HG02852 (cell line): Measurements from ENCODE around the gene AGBL4.

Experiments used
- ATAC-seq: cut with Tn5 transposase; IDR thresholded peaks from one replicate; pipeline ENCODE4 v1.9.1; 2021; ENCODE audit warnings: mild to moderate bottlenecking, moderate library complexity; ENCODE audit not compliant: unreplicated experiment

The AGBL4 gene

GRCh38 chr1:49723662-49724061 is 300.1 kb downstream of the AGBL4 start:
- ATAC-seq: no peak

- no peak for ATAC-seq
Observed at GRCh38 chr1:49694251-49694827, 329.4 kb downstream of the AGBL4 start.

- ATAC-seq: no peak
Observed at GRCh38 chr1:49686107-49686506, 337.6 kb downstream of the AGBL4 start.

DNA sequence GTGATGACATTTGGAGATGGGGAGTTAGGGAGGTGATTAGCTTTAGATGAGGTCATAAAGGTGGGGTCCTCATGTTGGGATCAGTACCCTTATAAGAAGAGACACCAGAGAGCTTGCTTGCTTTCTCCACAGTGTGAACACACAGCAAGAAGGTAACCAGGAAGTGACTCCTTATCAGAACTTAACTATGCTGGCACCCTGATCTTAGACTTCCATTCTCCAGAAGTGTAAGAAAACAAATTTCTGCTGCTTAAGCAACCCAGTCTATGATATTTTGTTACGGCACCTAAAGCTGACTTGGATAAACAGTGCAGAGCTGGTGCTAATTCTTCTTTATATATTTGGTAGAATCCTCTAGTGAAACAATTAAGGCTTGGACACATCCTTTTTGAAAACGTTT is 346.0 kb downstream of the AGBL4 start:
- no peak for ATAC-seq

DNA sequence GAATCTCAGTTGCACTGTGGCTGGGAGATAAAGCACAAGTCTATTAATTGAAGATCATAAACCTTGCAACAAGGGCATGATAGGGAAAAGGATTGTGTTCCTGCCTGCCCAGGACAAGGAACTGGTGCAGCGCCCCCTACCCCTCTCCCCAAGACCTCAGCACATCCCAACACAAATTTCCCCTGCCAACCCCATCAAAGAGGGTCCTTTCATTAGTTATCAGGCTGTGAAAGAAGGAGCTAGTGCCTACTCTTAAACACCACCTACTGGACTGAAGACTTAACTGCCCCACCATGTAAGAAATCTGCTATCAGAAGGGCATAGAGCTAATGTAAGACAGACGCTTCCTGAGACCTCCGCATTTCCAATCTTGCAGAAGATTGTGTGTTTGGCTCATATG is 372.6 kb downstream of the AGBL4 start:
- no peak for ATAC-seq

GRCh38 chr1:49630156-49630555 is 393.6 kb downstream of the AGBL4 start:
- ATAC-seq: no peak

- no peak for ATAC-seq
Observed at GRCh38 chr1:49627781-49628180, 396.0 kb downstream of the AGBL4 start.

DNA sequence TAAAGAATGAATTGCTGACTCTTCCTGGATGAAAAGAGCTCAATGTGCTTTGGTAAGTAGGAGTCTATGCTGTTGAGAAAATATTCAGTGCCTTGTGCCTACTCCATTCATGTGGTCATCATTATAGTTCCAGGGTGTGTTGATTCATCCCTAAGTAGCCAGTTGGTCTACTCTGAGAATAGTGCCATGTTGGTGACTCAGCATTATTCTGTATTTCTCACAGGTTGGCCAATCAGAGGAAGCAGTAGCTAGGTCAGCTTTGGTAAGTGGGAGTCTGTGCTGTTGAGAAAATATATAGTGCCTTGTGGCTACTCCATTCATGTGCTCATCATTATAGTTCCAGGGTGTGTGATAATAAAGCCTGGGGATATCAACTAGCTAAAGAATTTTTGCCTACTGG is 397.3 kb downstream of the AGBL4 start:
- no peak for ATAC-seq

- ATAC-seq: no peak
Observed at GRCh38 chr1:49622877-49623276, 400.9 kb downstream of the AGBL4 start.

DNA sequence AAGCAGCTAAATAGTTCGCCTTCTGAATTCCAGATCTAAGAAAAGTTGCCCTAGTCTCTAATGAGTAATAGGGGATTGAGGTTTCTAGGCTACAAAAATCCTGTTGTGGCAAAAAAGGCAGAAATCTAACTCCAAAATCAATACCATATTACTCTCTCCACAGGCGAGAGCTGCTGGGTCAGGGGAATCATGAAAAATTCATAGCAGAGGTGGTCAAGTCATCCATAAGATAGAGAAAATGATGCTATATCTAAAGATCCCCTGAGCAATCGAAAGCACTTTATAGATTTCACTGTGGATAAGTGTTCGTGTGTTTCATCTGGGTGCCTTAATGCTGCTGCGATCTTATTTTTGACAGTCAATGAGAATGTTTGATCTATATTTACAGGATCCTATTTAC is 417.7 kb downstream of the AGBL4 start:
- ATAC-seq: no peak

DNA sequence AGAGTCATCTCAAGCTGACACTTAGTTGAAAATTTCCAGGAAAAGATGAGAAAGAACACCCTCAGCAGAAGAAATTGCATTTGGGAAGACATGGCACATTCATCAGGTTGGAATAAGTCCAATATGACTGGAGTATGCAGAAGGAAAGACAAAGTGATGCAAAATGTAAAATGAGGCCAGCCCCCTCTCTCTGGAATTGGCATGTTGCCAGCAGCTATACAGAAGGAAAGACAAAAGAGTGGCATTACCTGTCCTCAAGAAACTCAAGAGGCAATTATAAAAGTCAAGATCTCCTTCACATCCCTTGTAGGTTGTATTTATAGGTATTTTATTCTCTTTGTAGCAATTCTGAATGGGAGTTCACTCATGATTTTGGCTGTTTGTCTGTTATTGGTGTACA is 426.3 kb downstream of the AGBL4 start:
- no peak for ATAC-seq

DNA sequence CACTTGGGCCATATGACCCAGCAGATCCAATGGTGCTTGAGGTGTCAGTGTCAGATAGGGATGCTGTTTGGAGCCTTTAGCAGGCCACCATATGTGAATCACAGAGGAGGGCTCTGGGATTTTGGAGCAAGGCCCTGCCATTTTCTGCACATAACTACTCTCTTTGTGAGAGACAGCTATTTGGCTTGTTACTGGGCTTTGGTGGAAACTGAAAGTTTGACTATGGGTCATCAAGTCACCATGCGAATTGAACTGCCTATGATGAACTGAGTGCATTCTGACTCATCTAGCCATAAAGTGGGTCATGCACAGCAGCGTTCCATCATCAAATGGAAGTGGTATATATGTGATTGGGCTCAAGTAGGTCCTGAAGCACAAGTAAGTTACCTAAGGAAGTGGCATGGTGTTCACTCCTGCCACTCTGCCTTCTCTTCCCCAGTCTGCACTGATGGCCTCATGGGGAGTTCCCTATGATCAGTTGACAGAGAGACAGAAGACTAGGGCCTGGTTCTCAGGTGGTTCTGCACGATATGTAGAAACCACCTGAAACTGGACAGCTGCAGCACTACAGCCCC is 447.3 kb downstream of the AGBL4 start:
- ATAC-seq: no peak

DNA sequence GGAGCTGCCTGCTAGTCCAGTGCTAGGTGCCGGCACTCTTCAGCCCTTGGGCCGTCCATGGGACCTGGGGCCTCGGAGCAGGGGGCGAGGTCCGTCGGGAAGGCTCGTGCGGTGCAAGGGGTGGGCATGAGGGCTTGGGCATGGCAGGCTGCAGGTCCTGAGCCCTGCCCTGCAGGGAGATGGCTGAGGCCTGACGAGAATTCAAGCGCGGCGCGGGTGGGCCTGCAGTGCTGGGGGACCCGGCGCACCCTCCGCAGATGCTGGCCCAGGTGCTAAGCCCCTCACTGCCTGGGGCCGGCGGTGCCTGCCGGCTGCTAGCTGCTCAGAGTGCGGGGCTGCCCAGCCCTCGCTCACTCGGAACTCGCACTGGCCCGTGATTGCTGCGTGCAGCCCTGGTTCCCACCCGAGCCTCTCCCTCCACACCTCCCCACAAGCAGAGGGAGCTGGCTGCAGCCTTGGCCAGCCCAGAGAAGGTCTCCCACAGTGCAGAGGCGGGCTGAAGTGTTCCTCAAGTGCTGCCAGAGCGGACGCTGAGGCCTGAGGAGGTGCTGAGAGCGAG is 467.0 kb downstream of the AGBL4 start:
- no peak for ATAC-seq

GRCh38 chr1:49552101-49552500 is 471.7 kb downstream of the AGBL4 start:
- no peak for ATAC-seq

- no peak for ATAC-seq
Observed at GRCh38 chr1:49544615-49545014, 479.1 kb downstream of the AGBL4 start.

DNA sequence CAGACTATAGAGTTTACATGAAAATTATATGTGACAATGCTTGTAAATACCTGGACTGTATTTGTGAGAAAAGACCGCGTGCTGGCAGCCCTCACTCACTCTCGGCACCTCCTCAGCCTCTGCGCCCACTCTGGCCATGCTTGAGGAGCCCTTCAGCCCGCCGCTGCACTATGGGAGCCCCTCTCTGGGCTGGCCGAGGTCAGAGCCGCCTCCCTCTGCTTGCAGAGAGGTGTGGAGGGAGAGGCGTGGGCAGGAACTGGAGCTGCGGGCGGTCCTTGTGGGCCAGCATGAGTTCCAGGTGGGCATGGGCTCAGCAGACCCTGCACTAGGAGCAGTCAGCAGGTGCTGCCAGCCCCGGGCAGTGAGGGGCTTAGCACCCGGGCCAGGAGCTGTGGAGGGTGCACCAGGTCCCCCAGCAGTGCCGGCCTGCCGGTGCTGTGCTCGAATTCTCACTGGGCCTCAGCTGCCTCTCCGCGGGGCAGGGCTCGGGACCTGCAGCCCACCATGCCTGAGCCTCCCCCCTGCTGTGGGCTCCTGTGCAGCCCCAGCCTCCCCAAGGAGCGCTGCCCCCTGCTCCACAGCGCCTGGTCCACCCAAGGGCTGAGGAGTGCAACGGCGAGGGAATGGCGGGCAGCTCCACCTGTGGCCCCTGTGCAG is 482.5 kb downstream of the AGBL4 start:
- no peak for ATAC-seq

DNA sequence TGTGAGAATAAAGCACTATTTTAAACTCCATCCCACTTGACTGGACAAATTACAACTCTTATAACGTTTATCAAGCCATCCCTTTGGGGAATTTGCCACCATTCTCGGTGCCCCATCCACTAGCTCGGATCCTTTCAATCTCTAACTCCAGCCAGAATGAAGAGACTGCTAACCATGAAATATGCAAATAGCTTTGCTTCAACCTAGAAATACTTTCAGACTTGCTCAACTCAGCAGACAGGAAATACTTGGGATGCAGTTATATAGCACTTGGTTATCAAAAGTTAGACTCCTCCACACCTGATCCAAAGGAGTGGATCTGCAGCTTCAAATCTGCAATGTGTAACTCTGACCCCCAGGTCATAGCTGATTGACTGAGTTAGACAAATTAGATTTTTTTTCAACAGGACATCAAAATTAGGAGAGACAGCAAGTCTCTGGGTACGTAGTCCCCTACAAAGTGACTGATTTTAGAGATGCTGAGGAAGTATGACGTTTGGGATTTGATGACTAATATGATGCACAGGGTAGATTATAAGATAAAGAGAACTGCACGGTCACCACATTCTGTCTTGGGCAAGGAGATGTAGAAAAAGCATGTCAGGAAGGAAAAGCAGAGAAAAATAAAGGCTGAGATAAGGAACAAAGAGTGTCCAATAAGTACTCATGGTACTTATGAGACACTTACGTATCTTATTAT is 496.0 kb downstream of the AGBL4 start:
- no peak for ATAC-seq

- ATAC-seq: no peak
Observed at GRCh38 chr1:49526672-49527071, 497.1 kb downstream of the AGBL4 start.

- no peak for ATAC-seq
Observed at GRCh38 chr1:49523764-49524163, 500.0 kb downstream of the AGBL4 start.

DNA sequence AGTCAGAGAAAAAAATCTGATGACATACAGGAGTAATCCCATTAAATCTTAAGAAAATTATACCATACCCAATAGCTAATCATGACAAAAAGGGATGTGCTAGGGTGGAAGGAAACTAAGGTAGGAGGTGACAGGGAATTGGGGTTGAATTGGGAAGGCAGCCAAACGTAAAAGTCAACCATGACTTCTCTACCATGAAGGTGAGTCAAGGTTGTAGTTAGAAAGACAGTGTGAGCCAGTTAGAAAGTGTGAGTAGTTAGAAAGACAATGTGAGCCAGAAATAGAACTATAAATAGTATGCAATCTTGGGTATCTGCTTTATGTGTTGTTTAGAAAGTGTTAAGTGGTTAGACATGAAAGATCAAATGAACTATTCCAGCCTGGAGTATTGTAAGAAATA is 556.8 kb downstream of the AGBL4 start:
- ATAC-seq: no peak

- ATAC-seq: no peak
Observed at GRCh38 chr1:49465486-49466185, 558.1 kb downstream of the AGBL4 start.
